ENCODE data around the gene CES2.

The CES2 gene

DNA sequence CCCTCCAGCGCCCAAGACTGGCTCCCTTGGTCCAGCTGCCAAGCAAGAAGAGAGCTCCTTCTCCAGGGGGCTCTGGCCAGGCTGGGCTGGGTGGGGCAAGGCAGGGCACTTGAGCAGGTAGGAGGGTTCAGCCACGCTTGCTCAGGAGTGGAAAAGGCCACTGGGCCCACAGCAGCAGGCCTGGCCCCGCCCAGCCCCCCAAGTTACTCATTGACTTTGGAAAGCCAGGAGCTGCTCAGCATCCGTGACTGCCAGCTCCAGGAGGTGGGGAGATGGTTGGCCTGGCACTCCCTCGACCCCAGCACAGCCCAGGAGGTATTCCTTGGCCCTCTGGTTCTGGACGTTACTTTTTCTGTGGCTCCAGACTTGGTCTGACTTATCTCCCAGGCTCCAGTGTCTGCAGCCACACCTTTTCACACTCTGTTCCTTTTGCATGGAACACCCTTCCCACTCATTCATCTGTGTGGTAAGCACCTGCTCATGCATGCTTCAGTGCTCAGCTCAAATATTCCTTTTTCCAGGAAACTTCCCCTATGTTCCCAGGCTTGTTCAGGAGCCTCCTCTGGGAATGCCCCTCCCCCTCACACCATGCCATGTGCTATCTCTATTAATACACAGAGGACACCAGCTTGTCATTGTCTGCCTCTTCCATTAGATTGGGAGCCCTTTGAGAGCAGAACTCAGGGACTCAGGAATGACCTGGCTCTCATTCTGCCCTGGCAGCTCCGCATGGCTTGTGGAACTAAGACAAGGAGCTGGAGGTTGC is 16.3 kb upstream of the CES2 start, which contains the start of gene CDH16:
TSS of gene CDH16 (minus strand) at position 83 of the 766 bp plus-strand sequence. CDS start 820 bp downstream, outside the sequence.
- DNase-seq (ENCODE audit: low spot score) = no peak
- TF ChIP-seq, protein P1, sequence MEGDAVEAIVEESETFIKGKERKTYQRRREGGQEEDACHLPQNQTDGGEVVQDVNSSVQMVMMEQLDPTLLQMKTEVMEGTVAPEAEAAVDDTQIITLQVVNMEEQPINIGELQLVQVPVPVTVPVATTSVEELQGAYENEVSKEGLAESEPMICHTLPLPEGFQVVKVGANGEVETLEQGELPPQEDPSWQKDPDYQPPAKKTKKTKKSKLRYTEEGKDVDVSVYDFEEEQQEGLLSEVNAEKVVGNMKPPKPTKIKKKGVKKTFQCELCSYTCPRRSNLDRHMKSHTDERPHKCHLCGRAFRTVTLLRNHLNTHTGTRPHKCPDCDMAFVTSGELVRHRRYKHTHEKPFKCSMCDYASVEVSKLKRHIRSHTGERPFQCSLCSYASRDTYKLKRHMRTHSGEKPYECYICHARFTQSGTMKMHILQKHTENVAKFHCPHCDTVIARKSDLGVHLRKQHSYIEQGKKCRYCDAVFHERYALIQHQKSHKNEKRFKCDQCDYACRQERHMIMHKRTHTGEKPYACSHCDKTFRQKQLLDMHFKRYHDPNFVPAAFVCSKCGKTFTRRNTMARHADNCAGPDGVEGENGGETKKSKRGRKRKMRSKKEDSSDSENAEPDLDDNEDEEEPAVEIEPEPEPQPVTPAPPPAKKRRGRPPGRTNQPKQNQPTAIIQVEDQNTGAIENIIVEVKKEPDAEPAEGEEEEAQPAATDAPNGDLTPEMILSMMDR (IDR thresholded peaks at IDR 0.05; ENCODE audit: extremely low read depth, insufficient read depth, missing control alignments) = no peak
- in situ Hi-C loops (cut with MboI; ENCODE audit: low pct_unique_long_range_greater_than_20kb, low sequenced_read_pairs, unreplicated experiment) = no loop called here

DNA sequence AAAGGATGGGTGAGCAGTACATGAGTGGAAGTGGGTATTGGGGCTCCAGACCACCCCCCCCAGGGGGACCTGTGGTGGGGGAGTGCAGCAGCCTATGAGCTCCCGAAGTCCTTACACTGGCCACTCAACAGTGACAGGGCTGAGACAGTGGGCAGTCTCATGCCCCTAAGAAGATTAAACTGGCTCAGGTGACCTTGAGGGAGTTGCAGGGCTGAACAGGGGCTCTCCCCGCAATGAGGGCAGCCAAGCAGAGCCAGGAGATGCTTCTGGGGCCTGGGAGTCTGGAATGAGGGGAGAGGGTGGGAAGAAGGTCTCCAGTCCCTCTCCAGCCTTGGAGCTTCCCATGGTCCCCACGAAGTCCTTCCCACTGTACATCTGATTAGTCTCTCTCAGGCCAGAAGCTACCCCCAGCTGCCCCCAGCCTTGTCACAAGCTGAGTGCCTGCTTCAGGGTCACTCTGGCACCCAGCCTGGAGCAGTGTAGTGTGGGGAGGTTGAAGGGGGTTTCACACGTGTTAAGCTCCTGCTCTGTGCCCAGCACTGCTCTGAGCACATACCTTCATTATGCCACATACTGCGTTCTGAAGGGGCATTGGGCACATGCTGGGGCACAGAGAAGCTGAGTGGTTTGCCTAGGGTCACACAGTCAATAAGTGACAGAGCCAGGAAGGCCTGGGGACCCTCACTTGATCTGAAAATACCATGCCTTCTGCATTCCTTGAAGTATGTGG is 15.6 kb upstream of the CES2 start:
- DNase-seq (ENCODE audit: low spot score) = no peak
- in situ Hi-C loops (cut with MboI; ENCODE audit: low pct_unique_long_range_greater_than_20kb, low sequenced_read_pairs, unreplicated experiment) = no loop called here
- TF ChIP-seq, protein P1 (IDR thresholded peaks at IDR 0.05; ENCODE audit: extremely low read depth, insufficient read depth, missing control alignments) = no peak

DNA sequence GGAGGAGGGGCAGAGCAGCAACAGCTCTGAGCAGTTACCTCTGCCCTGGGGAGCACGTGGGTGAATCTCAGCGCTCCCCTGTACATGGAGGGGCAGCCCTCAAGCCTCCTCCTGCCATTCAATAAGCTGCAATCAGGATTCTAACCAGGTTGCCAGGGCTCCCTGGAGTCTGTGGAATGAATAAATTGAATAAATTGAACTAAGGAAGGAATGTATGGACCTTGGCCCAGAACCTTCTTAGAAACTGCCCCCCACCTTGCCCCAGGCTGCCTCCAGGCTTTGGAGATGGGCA is 15.1 kb upstream of the CES2 start:
- in situ Hi-C loops (cut with MboI; ENCODE audit: low pct_unique_long_range_greater_than_20kb, low sequenced_read_pairs, unreplicated experiment) = no loop called here
- TF ChIP-seq, protein P1 (IDR thresholded peaks at IDR 0.05; ENCODE audit: extremely low read depth, insufficient read depth, missing control alignments) = no peak
- no peak for DNase-seq (ENCODE audit: low spot score)

DNA sequence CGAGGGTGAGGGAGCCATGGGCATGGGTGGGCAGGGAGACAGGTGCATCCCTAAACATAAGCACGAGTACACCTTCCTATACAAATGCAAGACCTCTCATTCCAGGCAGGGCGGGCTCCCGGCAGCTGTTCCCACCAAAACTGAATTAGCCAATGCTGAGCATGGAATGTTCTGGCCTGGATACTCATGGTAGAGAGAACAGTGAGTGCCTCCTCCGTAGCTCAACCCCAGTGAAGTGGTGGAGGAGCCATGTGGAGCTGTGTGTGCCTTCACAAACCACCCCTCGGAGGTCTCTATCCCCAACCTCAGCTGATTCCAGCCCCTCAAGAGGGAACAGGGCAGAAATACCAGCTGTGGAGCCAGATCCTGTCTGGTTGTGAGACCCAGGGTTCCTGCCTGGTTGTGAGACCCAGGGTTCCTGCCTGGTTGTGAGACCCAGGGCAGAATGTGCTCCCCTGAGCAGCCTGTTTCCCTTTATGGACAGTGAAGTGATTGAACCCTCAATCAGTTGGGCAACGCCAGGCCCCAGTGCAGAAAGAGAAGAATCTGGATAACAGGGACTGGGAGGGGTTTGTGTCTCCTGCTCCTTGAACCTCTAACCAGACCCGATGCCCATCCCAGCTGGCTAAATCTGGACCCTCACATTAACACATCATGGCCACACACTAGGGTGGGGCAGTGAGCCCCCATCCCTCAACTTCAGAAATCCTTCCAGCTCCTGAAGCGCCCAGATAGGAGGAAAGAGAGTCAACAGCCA is 14.2 kb upstream of the CES2 start:
- no peak for DNase-seq (ENCODE audit: low spot score)
- in situ Hi-C loops (cut with MboI; ENCODE audit: low pct_unique_long_range_greater_than_20kb, low sequenced_read_pairs, unreplicated experiment) = no loop called here
- TF ChIP-seq, protein P1 (IDR thresholded peaks at IDR 0.05; ENCODE audit: extremely low read depth, insufficient read depth, missing control alignments) = no peak

DNA sequence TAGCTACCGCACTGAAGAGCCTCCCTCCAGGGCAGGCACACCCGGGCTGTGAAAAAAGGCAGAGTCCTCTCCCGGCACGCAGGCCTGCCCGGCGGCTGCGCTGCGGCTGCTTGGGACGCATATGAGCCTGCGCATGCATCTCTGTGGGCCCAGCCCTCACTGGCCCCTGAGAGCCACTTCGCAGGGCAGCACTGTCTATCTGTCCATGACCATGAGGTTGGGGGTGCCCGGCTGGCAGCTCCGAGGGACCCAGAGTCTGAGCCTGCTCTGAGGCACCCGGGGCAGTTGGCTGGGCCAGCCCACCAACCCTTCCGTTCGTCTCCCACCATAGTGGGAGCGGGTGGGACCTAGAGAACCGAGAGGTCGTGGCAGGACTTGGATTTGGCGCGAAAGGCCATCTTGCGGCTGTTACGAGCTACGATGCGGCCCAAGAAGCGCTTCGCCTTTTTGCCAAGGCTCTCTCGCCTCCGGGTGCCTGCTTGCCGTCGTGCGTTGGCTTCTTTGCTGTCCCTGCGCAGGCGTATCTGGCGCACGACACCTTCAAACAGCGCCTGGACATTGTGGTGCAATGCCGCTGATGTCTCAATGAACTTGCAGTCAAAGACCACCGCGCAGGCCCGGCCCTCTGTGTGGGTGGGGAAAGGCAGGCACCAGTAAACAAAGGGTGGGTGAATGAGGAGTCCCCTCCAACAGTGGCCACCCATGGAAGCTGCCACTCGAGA is 13.4 kb upstream of the CES2 start:
- DNase-seq (ENCODE audit: low spot score) = no peak
- in situ Hi-C loops (cut with MboI; ENCODE audit: low pct_unique_long_range_greater_than_20kb, low sequenced_read_pairs, unreplicated experiment) = no loop called here
- TF ChIP-seq, protein P1 (IDR thresholded peaks at IDR 0.05; ENCODE audit: extremely low read depth, insufficient read depth, missing control alignments) = no peak

DNA sequence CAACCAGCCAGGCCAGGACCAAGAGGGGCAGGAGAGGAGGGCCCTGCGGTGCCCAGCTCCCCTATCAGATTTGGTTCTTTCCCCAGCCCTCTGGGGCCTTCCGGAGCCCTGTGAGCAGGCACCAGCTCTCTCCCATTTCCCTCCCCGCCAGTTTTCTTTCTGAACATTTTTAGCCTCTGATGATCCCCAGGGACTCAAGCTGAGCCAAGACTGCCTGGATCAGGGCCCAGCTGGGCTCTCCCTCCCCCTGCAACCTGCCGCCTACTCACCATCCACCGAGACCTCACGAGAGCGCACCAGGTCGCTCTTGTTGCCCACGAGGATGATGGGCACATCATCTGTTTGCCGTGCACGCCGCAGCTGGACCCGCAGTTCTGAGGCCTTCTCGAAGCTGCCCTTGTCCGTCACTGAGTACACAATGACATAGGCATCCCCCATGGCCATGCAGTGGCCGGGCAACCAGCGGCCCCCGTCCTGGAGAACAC is 12.0 kb upstream of the CES2 start:
- in situ Hi-C loops (cut with MboI; ENCODE audit: low pct_unique_long_range_greater_than_20kb, low sequenced_read_pairs, unreplicated experiment) = no loop called here
- TF ChIP-seq, protein P1 (IDR thresholded peaks at IDR 0.05; ENCODE audit: extremely low read depth, insufficient read depth, missing control alignments) = no peak
- DNase-seq (ENCODE audit: low spot score) = no peak
